ENCODE data around the gene EML1. TPM values are rescaled to one million over a fixed set of nuclear protein-coding genes. Genes with fewer than 3 reads are reported as not detected.
A peak's percentile ranks its signal among the peaks of the same experiment; 100 is the strongest.

EML1 gene
- polyA plus RNA-seq, 2 donors: 3.1 to 4.4 TPM

GRCh38 chr14:99763527-99764221 is 29.5 kb upstream of the EML1 start:
- H3K27me3 ChIP-seq (ENCODE audit: control insufficient read depth in 1 of 2, insufficient read depth in 2 of 2, low read length in 2 of 2): no peaks in the 10 kb centered on the region
- no peak overlapping the region for H3K27ac ChIP-seq (ENCODE audit: low read depth in 2 of 2, low read length in 1 of 2)
- no peak overlapping the region for H3K4me3 ChIP-seq (ENCODE audit: low read depth in 1 of 2, low read length in 2 of 2)
- no peaks in the 10 kb centered on the region for H3K9me3 ChIP-seq (ENCODE audit: control insufficient read depth in 2 of 2, insufficient read depth in 1 of 2, low read depth in 1 of 2, low read length in 1 of 2)
- WGBS, 2 donors: 83 to 84% methylated on average over 13 of the region's 13 CpGs
- H3K36me3 ChIP-seq (ENCODE audit: control insufficient read depth in 2 of 2, insufficient read depth in 2 of 2, low read length in 1 of 2): no peaks in the 10 kb centered on the region
- H3K4me1 ChIP-seq (ENCODE audit: control insufficient read depth in 2 of 2, insufficient read depth in 2 of 2, low read length in 1 of 2): peaks cover 2 to 6% of the 10 kb centered on the region in 2 donors

- no peaks in the 10 kb centered on the region for H3K9me3 ChIP-seq (ENCODE audit: control insufficient read depth in 2 of 2, insufficient read depth in 1 of 2, low read depth in 1 of 2, low read length in 1 of 2)
- H3K27ac ChIP-seq (ENCODE audit: low read depth in 2 of 2, low read length in 1 of 2): no peak overlapping the region
- H3K4me1 ChIP-seq (ENCODE audit: control insufficient read depth in 2 of 2, insufficient read depth in 2 of 2, low read length in 1 of 2): peaks cover 0 to 3% of the 10 kb centered on the region in 2 donors
- WGBS, 2 donors: 75 to 86% methylated on average over 11 of the region's 11 CpGs
- no peaks in the 10 kb centered on the region for H3K27me3 ChIP-seq (ENCODE audit: control insufficient read depth in 1 of 2, insufficient read depth in 2 of 2, low read length in 2 of 2)
- no peak overlapping the region for H3K4me3 ChIP-seq (ENCODE audit: low read depth in 1 of 2, low read length in 2 of 2)
- H3K36me3 ChIP-seq (ENCODE audit: control insufficient read depth in 2 of 2, insufficient read depth in 2 of 2, low read length in 1 of 2): no peaks in the 10 kb centered on the region
Measured at GRCh38 chr14:99764222-99764706, 28.9 kb upstream of the EML1 start.

GRCh38 chr14:99768381-99768780 is 24.8 kb upstream of the EML1 start:
- H3K4me3 ChIP-seq (ENCODE audit: low read depth in 1 of 2, low read length in 2 of 2): no peak overlapping the region
- 76 to 80% methylated on average over 6 of the region's 6 CpGs for WGBS, 2 donors
- H3K36me3 ChIP-seq (ENCODE audit: control insufficient read depth in 2 of 2, insufficient read depth in 2 of 2, low read length in 1 of 2): no peaks in the 10 kb centered on the region
- H3K4me1 ChIP-seq (ENCODE audit: control insufficient read depth in 2 of 2, insufficient read depth in 2 of 2, low read length in 1 of 2): no peaks in the 10 kb centered on the region
- no peaks in the 10 kb centered on the region for H3K27me3 ChIP-seq (ENCODE audit: control insufficient read depth in 1 of 2, insufficient read depth in 2 of 2, low read length in 2 of 2)
- H3K9me3 ChIP-seq (ENCODE audit: control insufficient read depth in 2 of 2, insufficient read depth in 1 of 2, low read depth in 1 of 2, low read length in 1 of 2): no peaks in the 10 kb centered on the region
- peak overlapping the region in 1 of 2 donors; percentile 63 for H3K27ac ChIP-seq (ENCODE audit: low read depth in 2 of 2, low read length in 1 of 2)

- 90 to 93% methylated on average over 6 of the region's 6 CpGs for WGBS, 2 donors
- Histone ChIP-seq H3K27me3 (ENCODE audit: control insufficient read depth in 1 of 2, insufficient read depth in 2 of 2, low read length in 2 of 2) (no peaks in the 10 kb centered on the region), H3K4me3 (ENCODE audit: low read depth in 1 of 2, low read length in 2 of 2) (no peak overlapping the region), H3K27ac (ENCODE audit: low read depth in 2 of 2, low read length in 1 of 2) (no peak overlapping the region), H3K36me3 (ENCODE audit: control insufficient read depth in 2 of 2, insufficient read depth in 2 of 2, low read length in 1 of 2) (no peaks in the 10 kb centered on the region), H3K9me3 (ENCODE audit: control insufficient read depth in 2 of 2, insufficient read depth in 1 of 2, low read depth in 1 of 2, low read length in 1 of 2) (no peaks in the 10 kb centered on the region), H3K4me1 (ENCODE audit: control insufficient read depth in 2 of 2, insufficient read depth in 2 of 2, low read length in 1 of 2) (peaks cover 1 to 3% of the 10 kb centered on the region in 2 donors)
Measured at GRCh38 chr14:99769123-99769522, 24.1 kb upstream of the EML1 start.

- peaks cover 3% of the 10 kb centered on the region in 2 donors for H3K4me1 ChIP-seq (ENCODE audit: control insufficient read depth in 2 of 2, insufficient read depth in 2 of 2, low read length in 1 of 2)
- no peaks in the 10 kb centered on the region for H3K27me3 ChIP-seq (ENCODE audit: control insufficient read depth in 1 of 2, insufficient read depth in 2 of 2, low read length in 2 of 2)
- H3K9me3 ChIP-seq (ENCODE audit: control insufficient read depth in 2 of 2, insufficient read depth in 1 of 2, low read depth in 1 of 2, low read length in 1 of 2): no peaks in the 10 kb centered on the region
- no peaks in the 10 kb centered on the region for H3K36me3 ChIP-seq (ENCODE audit: control insufficient read depth in 2 of 2, insufficient read depth in 2 of 2, low read length in 1 of 2)
- no peak overlapping the region for H3K27ac ChIP-seq (ENCODE audit: low read depth in 2 of 2, low read length in 1 of 2)
- H3K4me3 ChIP-seq (ENCODE audit: low read depth in 1 of 2, low read length in 2 of 2): no peak overlapping the region
- WGBS, 2 donors: 73 to 77% methylated on average over 3 of the region's 3 CpGs
Measured at GRCh38 chr14:99769799-99770198, 23.4 kb upstream of the EML1 start.

GRCh38 chr14:99772371-99773283 is 20.6 kb upstream of the EML1 start:
- H3K36me3 ChIP-seq (ENCODE audit: control insufficient read depth in 2 of 2, insufficient read depth in 2 of 2, low read length in 1 of 2): no peaks in the 10 kb centered on the region
- no peaks in the 10 kb centered on the region for H3K27me3 ChIP-seq (ENCODE audit: control insufficient read depth in 1 of 2, insufficient read depth in 2 of 2, low read length in 2 of 2)
- H3K4me1 ChIP-seq (ENCODE audit: control insufficient read depth in 2 of 2, insufficient read depth in 2 of 2, low read length in 1 of 2): peaks cover 3% of the 10 kb centered on the region in 2 donors
- peaks cover 0 to 2% of the 10 kb centered on the region in 2 donors for H3K9me3 ChIP-seq (ENCODE audit: control insufficient read depth in 2 of 2, insufficient read depth in 1 of 2, low read depth in 1 of 2, low read length in 1 of 2)
- no peak overlapping the region for H3K27ac ChIP-seq (ENCODE audit: low read depth in 2 of 2, low read length in 1 of 2)
- 66 to 70% methylated on average over 8 of the region's 8 CpGs for WGBS, 2 donors
- no peak overlapping the region for H3K4me3 ChIP-seq (ENCODE audit: low read depth in 1 of 2, low read length in 2 of 2)

- H3K27ac ChIP-seq (ENCODE audit: low read depth in 2 of 2, low read length in 1 of 2): peak overlapping the region; percentile 2 to 73
- H3K4me3 ChIP-seq (ENCODE audit: low read depth in 1 of 2, low read length in 2 of 2): no peak overlapping the region
- H3K36me3 ChIP-seq (ENCODE audit: control insufficient read depth in 2 of 2, insufficient read depth in 2 of 2, low read length in 1 of 2): no peaks in the 10 kb centered on the region
- H3K4me1 ChIP-seq (ENCODE audit: control insufficient read depth in 2 of 2, insufficient read depth in 2 of 2, low read length in 1 of 2): peaks cover 3% of the 10 kb centered on the region in 2 donors
- WGBS, 2 donors: 78 to 83% methylated on average over 26 of the region's 26 CpGs
- H3K27me3 ChIP-seq (ENCODE audit: control insufficient read depth in 1 of 2, insufficient read depth in 2 of 2, low read length in 2 of 2): no peaks in the 10 kb centered on the region
- peaks cover 0 to 2% of the 10 kb centered on the region in 2 donors for H3K9me3 ChIP-seq (ENCODE audit: control insufficient read depth in 2 of 2, insufficient read depth in 1 of 2, low read depth in 1 of 2, low read length in 1 of 2)
Measured at GRCh38 chr14:99773521-99774497, 19.4 kb upstream of the EML1 start.

GRCh38 chr14:99774556-99775307 is 18.5 kb upstream of the EML1 start:
- Histone ChIP-seq H3K4me1 (ENCODE audit: control insufficient read depth in 2 of 2, insufficient read depth in 2 of 2, low read length in 1 of 2) (peaks cover 3% of the 10 kb centered on the region in 2 donors), H3K4me3 (ENCODE audit: low read depth in 1 of 2, low read length in 2 of 2) (no peak overlapping the region), H3K36me3 (ENCODE audit: control insufficient read depth in 2 of 2, insufficient read depth in 2 of 2, low read length in 1 of 2) (no peaks in the 10 kb centered on the region), H3K27ac (ENCODE audit: low read depth in 2 of 2, low read length in 1 of 2) (peak overlapping the region in 1 of 2 donors; percentile 75), H3K9me3 (ENCODE audit: control insufficient read depth in 2 of 2, insufficient read depth in 1 of 2, low read depth in 1 of 2, low read length in 1 of 2) (peaks cover 0 to 2% of the 10 kb centered on the region in 2 donors), H3K27me3 (ENCODE audit: control insufficient read depth in 1 of 2, insufficient read depth in 2 of 2, low read length in 2 of 2) (no peaks in the 10 kb centered on the region)
- 48 to 56% methylated on average over 6 of the region's 6 CpGs for WGBS, 2 donors
